ENCODE data around the gene ABTB1.
"Not testable (repeated sequence)": the region's sequence is repeated elsewhere in the genome, so short reads cannot be mapped to it uniquely, and the experiment has no call there.

ABTB1 gene

DNA sequence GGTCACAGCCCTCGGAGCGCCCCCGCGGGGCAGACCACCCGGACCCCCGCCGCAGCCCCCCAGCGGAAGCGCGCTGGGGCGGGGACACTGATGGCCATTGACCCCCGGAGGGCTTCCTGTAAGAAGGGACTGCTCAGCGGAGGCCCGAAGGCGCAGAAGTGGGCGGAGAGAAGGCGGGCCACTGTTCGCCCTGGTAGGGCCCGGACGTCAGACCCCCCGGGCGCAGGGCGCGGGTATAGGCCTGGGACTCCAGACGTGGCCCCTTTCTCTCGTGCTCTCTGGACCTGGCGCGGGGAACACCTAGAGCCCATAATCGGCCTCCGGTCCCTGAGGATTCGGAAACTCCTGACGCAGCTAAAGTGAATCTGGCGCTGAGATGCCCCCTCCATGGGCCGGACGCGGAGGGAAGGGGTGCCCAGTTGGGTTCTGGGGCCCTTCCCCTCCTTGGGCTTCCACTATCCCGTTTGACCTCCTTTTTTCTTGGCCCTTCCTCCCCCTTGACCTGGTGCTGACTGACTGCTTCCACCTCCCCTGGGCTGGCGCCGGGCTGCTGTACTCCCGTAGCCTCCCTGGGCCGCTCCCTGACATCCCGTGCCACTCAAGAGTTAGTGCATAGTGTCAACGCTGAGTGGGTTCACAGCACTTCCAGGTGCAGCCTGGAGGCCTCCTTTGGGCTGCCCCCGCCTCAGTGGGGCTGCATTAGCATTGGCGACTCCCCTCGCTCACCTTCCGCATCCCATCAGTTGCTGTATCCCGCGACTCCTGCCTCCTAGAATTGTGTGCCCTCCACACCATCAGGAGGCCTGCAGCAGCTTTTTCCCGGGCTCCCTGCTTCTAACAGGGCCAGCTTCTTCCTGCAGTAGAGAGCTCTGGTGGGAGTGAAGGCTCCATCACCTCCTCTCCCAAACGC, 694 bp downstream of the ABTB1 start:
- DNase-seq (ENCODE audit: low read depth) = peak; percentile 75

DNA sequence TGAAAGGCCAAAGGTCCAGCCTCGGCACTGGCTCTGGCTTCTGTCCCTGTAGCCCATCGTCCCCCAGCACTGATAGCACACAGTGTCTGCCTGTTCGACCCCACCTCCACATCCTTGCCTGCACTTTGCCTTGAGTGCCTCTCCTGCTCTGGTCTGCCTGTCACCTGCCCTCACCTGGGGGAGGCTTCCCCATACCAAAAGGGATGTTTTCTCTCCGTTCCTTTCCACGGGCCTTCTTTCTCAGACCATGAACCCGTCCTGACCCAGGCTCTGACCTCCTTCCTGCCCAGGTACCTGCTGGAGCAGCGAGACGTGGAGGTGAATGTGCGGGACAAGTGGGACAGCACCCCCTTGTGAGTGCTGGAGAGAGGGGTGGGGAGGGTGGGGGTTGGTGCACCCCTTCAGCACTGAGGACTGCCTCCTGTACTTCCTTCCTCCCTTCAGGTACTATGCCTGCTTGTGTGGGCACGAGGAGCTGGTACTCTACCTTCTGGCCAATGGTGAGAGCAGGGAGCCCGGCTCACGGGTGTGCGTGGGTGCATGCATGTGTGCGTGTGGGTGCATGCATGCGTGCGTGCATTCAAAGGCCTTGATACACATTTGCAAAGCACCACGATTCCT, 1.5 kb downstream of the ABTB1 start:
- no peak for DNase-seq (ENCODE audit: low read depth)

DNA sequence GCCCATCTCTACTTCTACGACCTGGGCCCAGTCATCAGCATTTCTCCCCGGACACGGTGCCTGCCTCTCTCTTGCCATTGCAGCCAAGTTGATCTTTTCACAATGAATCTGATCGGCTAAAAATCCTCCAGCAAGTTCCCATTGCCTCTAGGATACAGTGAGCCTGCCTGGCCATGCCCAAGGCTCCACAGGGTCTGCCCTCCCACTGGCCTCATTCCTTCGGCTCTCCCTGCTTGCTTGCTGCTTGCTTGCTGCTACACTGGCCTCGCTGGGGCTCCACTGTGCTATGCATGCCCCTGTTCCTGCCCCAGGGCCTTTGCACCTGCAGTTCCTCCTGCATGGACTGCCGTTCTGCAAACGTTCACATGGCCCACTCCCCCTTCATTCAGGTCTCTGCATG, 2.0 kb downstream of the ABTB1 start:
- no peak for DNase-seq (ENCODE audit: low read depth)

DNA sequence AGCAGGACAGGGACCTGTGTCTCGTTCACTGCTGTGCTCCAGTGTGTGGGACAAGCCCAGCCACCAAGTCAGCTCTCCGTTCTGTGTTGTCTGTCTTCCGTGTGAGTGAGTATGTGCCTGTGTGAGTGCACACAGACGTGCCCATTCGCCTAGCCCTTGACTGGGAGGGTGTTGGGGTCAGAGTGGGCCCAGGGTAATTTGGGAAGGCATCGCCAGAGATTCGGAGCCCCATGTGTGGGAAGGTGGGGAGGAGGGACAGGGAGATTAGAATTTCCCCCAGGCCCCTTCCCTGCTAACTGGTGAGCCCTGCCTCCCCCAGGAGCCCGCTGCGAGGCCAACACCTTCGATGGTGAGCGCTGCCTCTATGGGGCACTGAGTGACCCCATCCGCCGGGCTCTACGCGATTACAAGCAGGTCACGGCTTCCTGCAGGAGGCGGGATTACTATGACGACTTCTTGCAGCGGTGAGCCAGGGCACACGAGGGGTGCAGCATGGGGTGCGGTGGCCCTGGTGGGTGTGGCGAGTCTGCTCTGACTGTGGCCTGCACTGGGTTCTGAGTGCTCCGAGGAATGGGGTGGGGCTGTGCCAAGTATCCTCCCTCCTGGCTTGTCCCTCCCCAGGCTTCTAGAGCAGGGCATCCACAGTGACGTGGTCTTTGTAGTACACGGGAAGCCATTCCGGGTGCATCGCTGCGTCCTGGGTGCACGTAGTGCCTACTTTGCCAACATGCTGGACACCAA, 3.1 kb downstream of the ABTB1 start:
- DNase-seq (ENCODE audit: low read depth) = no peak

DNA sequence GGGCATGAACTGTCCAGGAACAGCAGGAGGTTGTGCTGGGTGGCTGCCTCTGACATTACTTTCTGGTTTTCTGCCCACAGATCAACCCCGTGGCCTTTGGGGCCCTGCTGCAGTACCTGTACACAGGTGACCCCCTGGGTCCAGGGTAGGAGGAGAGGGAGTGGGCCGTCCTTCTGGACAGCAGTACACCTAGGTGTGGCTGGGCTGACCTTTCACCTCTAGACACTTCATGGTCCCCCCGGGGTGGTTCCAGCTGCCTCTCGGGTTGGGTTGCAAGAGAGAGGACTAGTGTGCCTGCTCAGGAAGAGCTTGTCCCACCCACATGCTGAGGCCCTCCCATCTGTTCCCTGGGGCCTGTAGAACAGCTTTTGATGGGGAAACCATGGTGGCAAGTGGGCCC, 3.7 kb downstream of the ABTB1 start:
- no peak for DNase-seq (ENCODE audit: low read depth)

DNA sequence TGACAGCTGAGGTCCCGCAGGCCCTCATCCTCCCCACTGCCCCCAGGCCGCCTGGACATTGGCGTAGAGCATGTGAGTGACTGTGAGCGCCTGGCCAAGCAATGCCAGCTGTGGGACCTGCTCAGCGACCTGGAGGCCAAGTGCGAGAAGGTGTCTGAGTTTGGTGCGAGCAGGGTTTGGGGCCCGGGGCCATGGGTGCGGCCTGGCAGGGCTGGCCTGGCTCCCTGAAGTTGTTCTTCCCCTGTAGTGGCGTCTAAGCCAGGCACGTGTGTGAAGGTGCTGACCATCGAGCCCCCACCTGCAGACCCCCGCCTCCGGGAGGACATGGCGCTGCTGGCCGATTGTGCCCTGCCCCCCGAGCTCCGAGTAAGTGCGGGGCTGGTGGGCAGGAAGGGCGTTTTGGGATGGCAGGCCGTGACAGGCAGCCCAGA, 4.2 kb downstream of the ABTB1 start:
- DNase-seq (ENCODE audit: low read depth) = no peak

DNA sequence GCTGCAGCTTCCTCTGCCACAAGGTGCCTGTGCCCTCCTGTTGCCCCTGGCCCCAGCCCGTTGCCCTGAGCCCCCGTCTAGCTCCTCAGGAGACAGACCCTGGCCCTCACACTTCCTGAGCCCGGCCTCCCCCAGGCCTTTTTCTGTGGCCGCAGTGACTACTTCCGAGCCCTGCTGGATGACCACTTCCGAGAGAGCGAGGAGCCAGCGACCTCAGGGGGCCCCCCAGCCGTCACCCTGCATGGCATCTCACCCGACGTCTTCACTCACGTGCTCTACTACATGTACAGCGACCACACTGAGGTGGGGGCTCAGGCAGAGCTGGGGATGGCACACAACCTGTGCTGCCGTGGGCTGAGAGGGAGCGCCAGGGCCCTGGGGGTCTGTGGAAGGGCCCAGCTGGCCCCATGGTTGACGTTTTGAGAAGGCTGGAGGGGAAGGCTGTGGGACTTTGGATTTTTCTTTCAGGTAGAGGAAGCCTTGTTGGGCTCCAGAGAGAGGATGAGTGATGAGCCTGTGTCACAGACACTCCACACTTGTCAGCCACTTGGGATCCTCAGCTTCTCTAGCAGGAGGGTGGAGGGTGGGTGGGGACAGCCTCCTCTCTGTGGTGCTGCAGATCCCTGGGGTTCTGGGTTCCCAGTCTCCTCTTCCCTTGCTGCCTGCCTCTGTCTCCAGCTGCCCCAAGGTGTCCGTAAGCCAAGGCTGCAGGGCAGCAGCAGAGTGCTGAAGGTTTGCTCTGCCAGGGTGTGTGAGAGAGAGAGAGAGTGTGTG, 5.0 kb downstream of the ABTB1 start:
- no peak for DNase-seq (ENCODE audit: low read depth)

DNA sequence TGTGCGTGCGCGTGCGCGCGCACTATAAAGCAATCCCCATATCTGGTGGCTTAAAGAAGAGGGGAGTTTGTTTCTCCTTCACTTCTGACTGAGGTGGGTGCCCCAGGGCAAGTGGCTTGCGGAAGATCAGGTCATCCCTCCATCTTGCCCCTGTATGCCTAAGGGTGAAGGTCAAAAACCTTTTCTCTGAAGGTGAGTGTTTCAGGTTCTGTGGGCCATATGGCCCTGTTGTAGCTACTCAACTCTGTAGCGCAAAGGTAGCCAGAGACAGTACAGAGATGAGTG, 5.5 kb downstream of the ABTB1 start:
- no peak for DNase-seq (ENCODE audit: low read depth)

DNA sequence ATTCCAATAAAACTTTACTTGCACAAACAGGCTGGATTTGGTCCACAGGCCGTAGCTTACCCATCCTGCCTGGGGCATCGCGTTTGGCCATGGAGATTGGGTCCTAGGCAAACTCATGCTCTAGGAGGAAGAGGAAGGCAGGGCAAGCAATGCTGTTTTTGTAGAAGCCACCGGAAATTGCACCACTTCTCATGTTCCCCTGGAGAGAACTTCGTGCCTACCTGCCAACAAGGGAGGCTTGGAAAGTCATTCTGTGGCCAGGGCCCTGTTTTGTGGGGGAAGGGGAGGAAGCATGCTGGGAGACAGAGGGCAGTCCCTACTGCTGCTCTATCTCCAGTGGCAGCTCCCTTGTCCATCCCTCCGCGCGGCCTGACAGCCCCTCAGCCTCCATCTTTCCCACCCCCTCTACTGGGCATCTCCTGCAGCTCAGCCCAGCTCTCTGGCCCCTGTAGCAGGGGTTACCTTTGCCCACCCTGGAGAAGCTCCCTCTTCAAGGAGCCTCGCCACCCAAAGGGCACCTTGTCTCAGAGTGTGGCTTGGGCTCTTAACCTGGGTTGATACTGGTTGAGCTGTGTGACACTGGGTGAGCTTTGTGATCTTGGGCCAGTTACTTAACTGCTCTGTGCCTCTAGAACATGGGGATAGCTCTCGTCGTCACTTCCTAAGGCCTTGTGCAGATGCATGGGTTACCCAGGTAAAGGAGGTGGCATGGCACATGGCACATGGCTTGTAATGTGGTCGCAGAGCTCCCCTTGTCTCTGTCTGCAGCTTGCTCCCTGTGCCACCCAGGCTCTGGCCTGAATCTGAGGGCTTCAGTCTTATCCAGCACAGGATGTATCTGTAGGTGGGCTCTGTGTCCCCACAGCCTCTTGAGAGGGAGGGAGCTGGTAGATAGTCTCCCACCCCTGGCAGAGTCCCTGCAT, 6.1 kb downstream of the ABTB1 start:
- DNase-seq (ENCODE audit: low read depth) = no peak

DNA sequence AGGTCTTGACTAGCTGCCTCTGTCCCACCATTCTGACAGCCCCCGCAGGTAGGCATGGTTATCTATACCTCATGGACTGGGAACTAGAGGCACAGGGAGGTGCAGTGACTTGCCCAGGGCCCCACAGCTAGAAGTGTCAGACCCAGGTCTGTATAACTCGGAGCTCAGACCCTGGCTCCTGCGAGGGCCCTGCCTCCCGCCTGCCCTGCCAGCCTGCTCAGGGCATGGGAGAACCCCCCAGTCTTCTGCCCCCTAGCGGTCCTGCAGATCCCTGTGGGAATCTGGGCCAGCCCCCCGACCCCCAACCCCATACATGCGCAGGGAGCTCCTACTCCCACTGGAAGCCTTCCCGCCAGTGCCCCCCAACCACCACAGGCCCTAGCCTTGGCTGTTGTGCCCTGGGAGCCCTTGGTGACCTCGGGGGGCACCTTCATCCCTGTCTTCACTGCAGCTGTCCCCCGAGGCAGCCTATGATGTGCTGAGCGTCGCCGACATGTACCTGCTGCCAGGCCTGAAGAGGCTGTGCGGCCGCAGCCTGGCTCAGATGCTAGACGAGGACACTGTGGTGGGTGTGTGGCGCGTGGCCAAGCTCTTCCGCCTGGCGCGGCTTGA, 6.9 kb downstream of the ABTB1 start:
- no peak for DNase-seq (ENCODE audit: low read depth)

DNA sequence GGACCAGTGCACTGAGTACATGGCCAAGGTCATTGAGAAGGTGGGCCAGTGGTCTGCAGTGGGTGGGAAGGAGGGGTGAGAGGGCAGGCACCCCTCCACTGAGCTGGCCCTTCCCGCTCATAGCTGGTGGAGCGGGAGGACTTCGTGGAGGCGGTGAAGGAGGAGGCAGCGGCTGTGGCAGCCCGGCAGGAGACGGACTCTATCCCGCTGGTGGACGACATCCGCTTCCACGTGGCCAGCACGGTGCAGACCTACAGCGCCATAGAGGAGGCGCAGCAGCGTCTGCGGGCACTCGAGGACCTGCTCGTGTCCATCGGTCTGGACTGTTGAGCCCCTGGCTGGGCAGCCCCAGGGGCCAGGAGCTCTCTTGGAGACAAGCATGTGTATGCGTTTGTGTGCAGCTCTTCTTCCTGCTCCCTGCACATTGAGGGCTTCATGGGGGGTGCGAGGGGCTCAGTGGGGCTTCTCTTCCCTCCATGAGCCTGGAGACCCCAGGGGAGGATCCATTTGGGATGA, 7.5 kb downstream of the ABTB1 start:
- DNase-seq (ENCODE audit: low read depth) = no peak

DNA sequence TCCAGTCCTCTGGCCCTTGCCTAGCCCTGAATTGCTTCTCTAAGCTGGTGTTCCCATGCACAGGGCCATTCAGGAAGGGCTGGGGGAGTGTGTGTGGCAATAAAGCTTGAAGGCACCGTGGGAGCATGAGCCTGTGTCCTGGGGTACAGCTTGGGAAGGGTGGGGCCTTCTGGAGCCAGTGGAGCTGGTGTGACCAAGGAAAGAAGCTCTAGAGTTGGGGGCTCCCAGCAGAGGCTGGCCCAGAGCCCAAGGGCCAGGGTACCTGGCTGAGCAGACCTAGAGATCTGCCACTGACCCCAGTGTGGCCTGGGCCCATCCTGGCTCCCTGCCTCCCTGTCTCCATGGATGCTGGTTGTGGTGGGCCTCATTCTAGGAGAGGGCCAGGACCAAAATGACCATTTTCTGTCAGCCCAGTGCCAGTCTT, 8.1 kb downstream of the ABTB1 start:
- no peak for DNase-seq (ENCODE audit: low read depth)

DNA sequence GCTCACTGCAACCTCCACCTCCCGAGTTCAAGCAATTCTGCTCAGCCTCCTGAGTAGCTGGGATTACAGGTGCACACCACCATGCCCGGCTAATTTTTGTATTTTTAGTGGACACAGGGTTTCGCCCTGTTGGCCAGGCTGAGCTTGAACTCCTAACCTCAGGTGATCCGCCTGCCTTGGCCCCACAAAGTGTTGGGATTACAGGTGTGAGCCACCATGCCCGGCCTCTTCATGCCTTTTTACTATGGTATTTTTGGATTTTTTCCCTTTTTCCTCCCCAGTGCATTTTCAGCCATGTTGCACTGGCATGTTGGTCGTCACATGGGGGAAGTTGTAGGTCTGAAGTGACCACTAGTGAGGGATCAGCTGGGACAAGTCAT, 9.4 kb downstream of the ABTB1 start:
- not testable (repeated sequence) for DNase-seq (ENCODE audit: low read depth)

DNA sequence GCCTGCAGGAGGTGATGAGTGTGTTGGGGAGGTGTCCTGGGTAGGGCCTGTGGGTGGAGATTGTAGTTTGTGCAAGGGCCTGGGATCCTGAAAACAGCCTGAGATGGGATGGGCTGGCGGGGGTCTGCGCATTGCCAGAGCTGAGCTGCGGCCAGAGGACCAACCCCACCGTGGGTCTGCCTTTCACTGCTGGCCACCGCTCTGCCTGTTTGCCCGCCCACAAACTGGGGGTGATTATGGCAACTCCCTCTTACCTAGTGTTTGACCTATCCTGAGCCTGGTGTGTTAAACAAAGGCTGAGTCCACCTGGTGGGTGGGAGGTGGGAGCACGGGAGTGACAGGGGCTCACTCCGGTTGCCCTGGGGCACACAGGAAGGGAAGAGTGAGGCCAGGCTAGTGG, 9.8 kb downstream of the ABTB1 start:
- no peak for DNase-seq (ENCODE audit: low read depth)

DNA sequence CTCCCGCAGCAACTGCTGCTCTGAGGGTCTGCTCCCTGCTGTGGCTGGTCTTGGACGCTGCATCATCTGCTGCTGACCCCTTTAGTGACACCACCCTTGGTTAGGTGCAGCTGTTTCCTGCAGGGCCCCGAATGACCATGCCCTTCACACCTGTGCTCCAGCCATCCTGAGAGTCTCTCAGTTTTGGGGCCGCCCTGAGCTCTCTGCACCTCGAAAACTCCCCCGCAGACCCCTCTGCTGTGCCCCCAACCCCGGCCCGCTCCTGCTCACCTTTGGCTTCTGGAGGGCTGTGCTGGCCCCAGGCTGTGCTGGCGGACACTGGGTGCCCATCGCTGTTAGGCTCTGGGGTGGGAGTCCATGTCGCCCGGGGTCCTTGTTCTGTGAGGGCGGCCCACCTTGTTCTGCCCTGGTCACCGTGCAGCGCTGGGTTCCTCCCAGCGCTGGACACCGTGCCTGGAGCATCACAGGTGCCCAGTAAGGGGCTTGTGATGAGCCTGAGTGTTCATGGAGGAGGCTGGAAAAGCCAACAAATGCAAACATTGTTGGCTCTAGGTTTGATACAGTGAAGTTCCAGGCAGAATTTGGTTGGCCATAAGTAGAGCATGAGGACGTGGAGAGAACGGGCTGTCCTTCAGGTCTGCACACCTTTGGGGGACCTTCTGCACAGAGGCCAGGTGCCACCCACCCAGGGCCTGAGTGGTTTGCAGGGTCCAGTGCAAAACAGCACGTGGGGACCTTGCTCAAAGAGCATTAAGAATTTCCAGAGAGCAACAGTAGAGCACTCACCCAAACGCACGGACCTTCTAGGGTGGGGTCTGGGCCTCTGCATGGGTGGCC, 12.3 kb downstream of the ABTB1 start:
- no peak for DNase-seq (ENCODE audit: low read depth)

DNA sequence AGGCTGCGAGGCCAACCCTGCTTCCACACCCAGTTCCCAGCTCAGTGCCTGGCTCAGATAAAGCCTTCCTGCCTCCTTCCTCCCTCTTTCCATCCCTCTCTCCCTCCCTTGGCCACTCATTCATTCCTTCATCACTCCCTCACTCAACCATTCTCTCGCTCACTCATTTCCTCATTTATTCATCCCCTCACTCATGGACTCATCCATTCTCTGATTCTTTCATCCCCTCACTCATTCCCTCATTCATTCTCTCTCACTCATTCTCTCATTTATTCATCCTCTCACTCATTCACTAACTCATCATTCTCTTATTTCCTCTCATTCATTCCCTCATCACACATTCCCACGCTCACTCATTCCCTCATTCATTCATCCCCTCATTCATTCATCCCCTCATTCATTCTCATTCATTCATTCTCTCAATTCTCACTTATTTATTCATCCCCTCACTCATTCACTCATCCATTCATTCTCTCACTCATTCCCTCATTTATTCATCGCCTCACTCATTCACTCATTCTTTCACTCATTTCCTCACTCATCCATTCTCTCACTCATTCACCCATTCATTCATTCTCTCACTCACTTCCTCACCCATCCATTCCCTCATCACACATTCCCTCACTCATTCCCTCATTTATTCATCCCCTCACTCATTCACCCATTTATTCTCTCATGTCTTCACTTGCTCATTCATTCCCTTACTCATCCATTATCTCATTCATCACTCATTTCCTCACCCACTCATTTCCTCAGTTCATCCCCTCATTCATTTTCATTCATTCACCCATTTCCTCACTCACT, 13.2 kb downstream of the ABTB1 start:
- no peak for DNase-seq (ENCODE audit: low read depth)

DNA sequence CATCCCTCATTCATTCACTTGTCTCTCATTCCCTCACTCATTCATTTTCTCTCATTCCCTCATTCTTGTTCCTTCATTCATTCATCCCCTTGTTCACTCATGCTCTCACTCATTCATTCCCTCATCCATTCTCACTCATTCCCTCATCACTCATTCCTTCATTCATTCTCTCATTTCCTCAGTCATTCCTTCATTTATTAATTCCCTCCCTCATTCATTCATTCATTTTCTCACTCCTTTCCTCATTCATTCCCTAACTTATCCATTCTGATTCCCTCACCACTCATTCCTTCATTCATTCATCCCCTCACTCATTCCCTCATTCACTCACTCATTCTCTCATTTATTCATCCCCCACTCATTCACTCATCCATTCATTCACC, 13.8 kb downstream of the ABTB1 start:
- DNase-seq (ENCODE audit: low read depth) = no peak

DNA sequence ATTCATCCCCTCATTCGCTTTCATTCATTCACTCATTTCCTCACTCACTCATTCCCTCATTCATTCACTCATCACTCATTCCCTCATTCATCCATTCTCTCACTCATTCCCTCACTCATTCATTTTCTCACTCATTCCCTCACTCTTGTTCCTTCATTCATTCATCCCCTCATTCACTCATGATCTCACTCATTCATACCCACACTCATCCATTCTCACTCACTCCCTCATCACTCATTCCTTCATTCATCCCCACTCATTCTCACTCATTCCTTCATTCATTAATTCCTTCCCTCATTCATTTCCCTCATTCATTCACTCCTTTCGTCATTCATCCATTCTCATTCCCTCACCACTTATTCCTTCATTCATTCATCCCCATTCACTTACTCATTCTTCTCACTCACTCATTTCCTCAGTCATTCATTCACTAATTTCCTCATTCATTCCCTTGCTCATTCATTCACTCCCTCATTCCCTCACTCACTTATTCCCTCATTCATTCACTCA, 14.5 kb downstream of the ABTB1 start:
- DNase-seq (ENCODE audit: low read depth) = no peak

DNA sequence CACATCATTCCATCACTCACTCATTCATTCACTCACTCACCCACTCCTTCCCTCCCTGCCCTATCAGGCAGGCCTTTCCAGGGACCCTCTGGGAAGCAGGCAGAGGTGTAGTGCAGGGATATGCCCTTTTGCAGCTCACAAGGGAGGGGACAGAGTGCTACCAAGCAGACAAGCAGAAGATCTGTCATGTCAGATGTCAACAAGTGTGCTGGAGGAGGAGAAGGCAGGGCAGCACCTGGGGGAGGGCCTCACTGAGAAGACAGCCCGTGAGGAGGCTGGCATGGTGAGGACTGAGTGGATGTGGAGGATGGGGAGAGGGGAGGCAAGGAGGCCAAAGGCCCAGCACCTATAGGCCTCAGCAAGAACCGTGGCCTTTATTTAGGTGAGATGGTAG, 15.3 kb downstream of the ABTB1 start:
- no peak for DNase-seq (ENCODE audit: low read depth)

Data from EH (cell line).